ENCODE measurements around the gene RFLNA.

RFLNA gene

DNA sequence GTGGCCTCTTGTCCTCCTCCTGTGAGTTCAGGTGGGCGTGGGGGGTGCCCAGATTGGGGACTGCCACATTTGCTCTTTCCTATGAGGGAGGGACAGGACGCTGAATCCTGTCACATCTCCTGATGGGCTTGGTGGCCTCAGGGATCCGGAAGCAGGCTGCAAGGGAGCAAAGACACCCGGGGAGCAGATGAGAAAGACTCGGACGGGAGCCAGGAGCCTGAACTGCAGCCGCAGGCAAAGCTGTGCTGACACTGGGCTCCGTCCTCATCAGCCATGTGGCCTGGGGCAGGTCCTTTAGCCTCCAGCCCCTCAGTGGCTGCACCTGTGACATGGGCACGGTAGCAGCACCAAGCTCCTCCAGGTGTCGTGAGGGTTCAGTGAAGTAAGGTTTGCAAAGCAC lies 40.8 kb upstream of the RFLNA start:
- TF ChIP-seq, protein P1, sequence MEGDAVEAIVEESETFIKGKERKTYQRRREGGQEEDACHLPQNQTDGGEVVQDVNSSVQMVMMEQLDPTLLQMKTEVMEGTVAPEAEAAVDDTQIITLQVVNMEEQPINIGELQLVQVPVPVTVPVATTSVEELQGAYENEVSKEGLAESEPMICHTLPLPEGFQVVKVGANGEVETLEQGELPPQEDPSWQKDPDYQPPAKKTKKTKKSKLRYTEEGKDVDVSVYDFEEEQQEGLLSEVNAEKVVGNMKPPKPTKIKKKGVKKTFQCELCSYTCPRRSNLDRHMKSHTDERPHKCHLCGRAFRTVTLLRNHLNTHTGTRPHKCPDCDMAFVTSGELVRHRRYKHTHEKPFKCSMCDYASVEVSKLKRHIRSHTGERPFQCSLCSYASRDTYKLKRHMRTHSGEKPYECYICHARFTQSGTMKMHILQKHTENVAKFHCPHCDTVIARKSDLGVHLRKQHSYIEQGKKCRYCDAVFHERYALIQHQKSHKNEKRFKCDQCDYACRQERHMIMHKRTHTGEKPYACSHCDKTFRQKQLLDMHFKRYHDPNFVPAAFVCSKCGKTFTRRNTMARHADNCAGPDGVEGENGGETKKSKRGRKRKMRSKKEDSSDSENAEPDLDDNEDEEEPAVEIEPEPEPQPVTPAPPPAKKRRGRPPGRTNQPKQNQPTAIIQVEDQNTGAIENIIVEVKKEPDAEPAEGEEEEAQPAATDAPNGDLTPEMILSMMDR (IDR thresholded peaks at IDR 0.05; ENCODE audit: low read depth, low read length): no peak
- Histone ChIP-seq H3K27me3 (peaks cover 3% of the 10 kb centered on the region; the same call in 1 of the 2 replicates), H3K9me3 (no peaks in the 10 kb centered on the region), H3K36me3 (no peaks in the 10 kb centered on the region), H3K4me3 (ENCODE audit: low read depth, low read length) (no peak overlapping the region), H3K4me1 (peaks cover 3% of the 10 kb centered on the region; the same call in 1 of the 2 replicates)
- DNase-seq: peak; percentile 46

DNA sequence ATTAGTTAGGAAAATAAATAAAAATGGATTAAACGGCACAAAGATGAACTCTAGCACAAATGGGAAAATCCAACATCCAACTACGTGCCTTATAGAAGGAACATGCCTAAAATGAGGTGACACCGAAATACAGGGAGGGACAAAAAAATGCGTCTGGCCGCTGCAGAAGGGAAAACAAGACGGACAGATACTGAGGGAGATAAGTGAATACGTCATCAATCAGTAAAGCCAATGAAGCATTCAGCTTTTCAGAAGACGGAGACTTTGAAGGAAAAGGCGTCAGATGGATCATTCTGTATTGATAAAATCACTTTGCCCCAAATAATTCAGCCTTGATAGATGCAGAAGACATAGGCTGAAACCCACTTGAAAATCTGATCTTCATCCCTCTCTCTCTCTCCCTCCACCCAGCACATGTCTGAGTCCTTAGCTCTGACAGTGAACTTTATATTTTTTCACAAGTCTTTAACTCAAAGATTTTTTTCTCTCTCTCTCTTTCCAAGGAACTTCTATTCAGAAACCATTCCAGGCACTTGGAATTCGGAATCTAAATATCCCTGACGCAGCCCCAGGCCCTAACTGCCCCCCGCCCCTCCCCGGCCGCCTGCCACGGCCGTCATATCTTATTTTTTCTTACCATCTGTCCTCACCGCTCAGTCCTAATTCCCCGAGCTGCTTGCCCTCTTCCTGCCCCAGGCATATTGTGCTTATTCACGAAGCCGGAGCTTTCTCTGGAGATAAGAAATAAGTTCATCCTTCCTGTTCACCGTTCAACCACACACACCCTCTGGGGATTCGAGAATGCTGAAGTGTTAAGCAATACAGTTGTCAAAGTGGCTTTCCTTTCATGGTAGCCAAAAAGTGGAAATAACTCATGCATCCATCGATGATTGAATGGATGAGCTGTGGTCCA lies 35.5 kb upstream of the RFLNA start:
- peak; percentile 56 for DNase-seq
- H3K27me3 ChIP-seq: peaks cover 3% of the 10 kb centered on the region; the same call in 1 of the 2 replicates
- no peaks in the 10 kb centered on the region for H3K9me3 ChIP-seq
- no peaks in the 10 kb centered on the region for H3K36me3 ChIP-seq
- H3K4me1 ChIP-seq: peaks cover 5% of the 10 kb centered on the region; the same call in 1 of the 2 replicates
- TF ChIP-seq, protein P1 (IDR thresholded peaks at IDR 0.05; ENCODE audit: low read depth, low read length): no peak
- H3K4me3 ChIP-seq (ENCODE audit: low read depth, low read length): peak overlapping the region; percentile 35

DNA sequence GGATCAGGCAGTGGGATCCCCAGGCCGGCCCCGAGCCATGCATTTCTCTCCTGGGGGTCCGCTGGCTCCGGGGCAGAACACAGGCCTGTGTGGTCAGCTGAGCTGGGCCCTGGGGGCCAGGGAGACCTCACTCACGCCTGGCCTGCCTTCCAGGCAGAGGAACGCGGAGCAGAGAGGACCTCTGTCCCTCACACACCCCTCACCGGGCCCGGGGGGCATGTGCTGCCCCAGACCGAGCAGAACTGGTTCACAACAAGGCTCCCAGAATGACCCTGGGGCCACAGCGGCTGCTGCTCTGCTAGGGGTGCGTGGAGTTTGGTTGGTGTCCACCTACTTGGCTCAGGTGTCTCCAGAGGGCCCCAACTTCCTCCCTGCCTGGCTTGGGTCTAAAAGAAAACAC lies 33.0 kb upstream of the RFLNA start:
- peaks cover 5% of the 10 kb centered on the region; the same call in 1 of the 2 replicates for H3K4me1 ChIP-seq
- no peaks in the 10 kb centered on the region for H3K9me3 ChIP-seq
- TF ChIP-seq, protein P1 (IDR thresholded peaks at IDR 0.05; ENCODE audit: low read depth, low read length): no peak
- no peaks in the 10 kb centered on the region for H3K36me3 ChIP-seq
- no peak overlapping the region for H3K4me3 ChIP-seq (ENCODE audit: low read depth, low read length)
- H3K27me3 ChIP-seq: peaks cover 3% of the 10 kb centered on the region; the same call in 1 of the 2 replicates
- no peak for DNase-seq

DNA sequence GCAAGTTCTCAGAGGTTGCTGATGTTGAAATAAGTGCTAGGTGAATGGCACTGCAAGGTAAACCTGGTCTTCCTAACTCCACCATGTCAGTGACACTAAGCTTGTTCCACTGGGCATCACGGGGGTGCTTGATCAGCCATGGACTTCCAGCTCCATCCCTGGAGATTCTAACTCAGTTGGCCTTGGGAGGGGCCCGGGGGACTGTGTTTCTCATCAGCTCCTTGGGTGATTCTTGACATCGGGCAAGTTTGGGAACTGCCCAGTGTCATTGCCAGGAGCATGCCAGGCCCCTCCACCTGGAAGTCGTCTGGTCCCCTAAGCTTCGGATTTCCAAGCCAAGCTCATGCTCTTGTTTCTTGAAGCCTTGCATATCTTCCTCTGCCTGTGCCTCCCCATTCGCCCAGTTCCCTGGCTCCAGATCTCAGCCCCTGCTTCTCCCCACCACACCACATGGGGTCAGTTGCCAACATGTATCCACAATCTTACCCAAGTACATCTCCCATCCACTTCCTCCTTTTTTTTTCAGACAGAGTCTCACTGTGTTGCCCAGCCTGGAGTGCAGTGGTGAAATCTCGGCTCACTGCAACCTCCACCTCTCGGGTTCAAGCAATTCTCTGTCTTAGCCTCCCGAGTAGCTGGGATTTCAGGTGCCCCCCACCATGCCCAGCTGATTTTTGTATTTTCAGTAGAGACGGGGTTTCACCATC lies 30.7 kb upstream of the RFLNA start:
- Histone ChIP-seq H3K9me3 (no peaks in the 10 kb centered on the region), H3K27me3 (no peaks in the 10 kb centered on the region; the same call in 1 of the 2 replicates), H3K4me3 (ENCODE audit: low read depth, low read length) (no peak overlapping the region), H3K36me3 (no peaks in the 10 kb centered on the region), H3K4me1 (peaks cover under 1% of the 10 kb centered on the region; the same call in 1 of the 2 replicates)
- DNase-seq: no peak
- TF ChIP-seq, protein P1 (IDR thresholded peaks at IDR 0.05; ENCODE audit: low read depth, low read length): no peak

DNA sequence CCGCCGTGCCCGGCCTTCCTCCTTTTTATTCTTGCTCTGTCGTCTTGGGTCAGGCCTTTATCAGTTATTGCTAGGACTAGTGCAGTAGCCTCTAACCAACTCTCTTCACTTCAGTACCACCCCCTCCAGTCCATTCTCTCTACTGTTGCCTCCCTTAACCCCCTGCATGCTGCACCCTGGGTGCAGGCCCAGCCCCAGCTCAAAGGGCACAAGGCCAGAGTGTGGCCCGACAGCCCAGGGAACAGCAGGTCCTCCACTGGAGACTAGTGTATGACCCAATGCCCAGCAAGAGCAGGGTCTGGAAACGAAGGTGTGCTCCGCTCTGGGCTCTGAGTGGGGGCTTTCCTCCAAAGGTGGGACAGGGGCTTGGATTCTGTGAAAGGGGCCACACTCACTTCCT lies 30.0 kb upstream of the RFLNA start:
- H3K36me3 ChIP-seq: no peaks in the 10 kb centered on the region
- H3K27me3 ChIP-seq: no peaks in the 10 kb centered on the region
- H3K9me3 ChIP-seq: no peaks in the 10 kb centered on the region
- TF ChIP-seq, protein P1 (IDR thresholded peaks at IDR 0.05; ENCODE audit: low read depth, low read length): no peak
- no peaks in the 10 kb centered on the region for H3K4me1 ChIP-seq
- no peak for DNase-seq
- no peak overlapping the region for H3K4me3 ChIP-seq (ENCODE audit: low read depth, low read length)
